ENCODE data around the gene SHC4. TPM values are rescaled to one million over a fixed set of nuclear protein-coding genes. Genes with fewer than 3 reads are reported as not detected.

SHC4 gene
- total RNA-seq, 3 donors from 2014 or later = 0.16 to 4.0 (median 1.3) TPM

- TF ChIP-seq POLR2AphosphoS5 (IDR thresholded peaks at IDR 0.05) = no peak
- no peak for TF ChIP-seq CTCF (IDR thresholded peaks at IDR 0.05)
- TF ChIP-seq POLR2A (IDR thresholded peaks at IDR 0.05) = no peak
- Histone ChIP-seq H3K9me3 (no peaks in the 10 kb centered on the region), H3K27me3 (no peaks in the 10 kb centered on the region), H3K36me3 (peaks cover 6% of the 10 kb centered on the region), H3K27ac (no peak overlapping the region), H3K4me1 (no peaks in the 10 kb centered on the region), H3K4me3 (no peak overlapping the region)
- no peak for DNase-seq (ENCODE audit: low spot score in 2 of 2)
- intact Hi-C loops (cut with DNase I; ENCODE audit: low total_unique reads) = no loop called here
These were observed 179.0 kb downstream of the SHC4 start for GRCh38 chr15:48784756-48785155.

DNA sequence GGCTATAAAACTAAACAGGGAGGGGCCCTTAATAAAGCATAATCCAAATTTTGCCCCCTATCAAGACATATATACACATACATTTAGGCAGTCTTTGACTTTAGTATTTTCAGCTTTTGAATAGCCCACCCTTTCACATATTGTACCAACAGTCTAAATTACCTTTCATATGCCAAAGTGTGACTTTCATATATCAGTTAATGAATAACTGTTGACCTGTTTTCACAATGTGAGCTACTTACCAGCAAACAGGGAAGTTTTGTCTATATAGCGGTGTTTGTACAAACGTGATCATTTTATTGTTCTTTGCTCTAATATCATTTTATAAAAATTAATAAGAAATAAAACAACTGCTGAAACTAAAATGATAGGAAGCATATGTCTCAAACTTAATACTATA is 180.8 kb downstream of the SHC4 start:
- Histone ChIP-seq H3K4me3 (no peak overlapping the region), H3K27me3 (no peaks in the 10 kb centered on the region), H3K27ac (no peak overlapping the region), H3K4me1 (no peaks in the 10 kb centered on the region), H3K36me3 (peaks cover 6% of the 10 kb centered on the region), H3K9me3 (no peaks in the 10 kb centered on the region)
- DNase-seq (ENCODE audit: low spot score in 2 of 2) = no peak
- TF ChIP-seq POLR2AphosphoS5 (IDR thresholded peaks at IDR 0.05) = no peak
- no peak for TF ChIP-seq POLR2A (IDR thresholded peaks at IDR 0.05)
- no peak for TF ChIP-seq CTCF (IDR thresholded peaks at IDR 0.05)
- intact Hi-C loops (cut with DNase I; ENCODE audit: low total_unique reads) = no loop called here

- TF ChIP-seq CTCF (IDR thresholded peaks at IDR 0.05) (no peak), POLR2AphosphoS5 (IDR thresholded peaks at IDR 0.05) (no peak), POLR2A (IDR thresholded peaks at IDR 0.05) (no peak)
- no peak overlapping the region for H3K4me3 ChIP-seq
- DNase-seq (ENCODE audit: low spot score in 2 of 2) = no peak
- H3K27me3 ChIP-seq = no peaks in the 10 kb centered on the region
- H3K4me1 ChIP-seq = no peaks in the 10 kb centered on the region
- intact Hi-C loops (cut with DNase I; ENCODE audit: low total_unique reads) = no loop called here
- no peak overlapping the region for H3K27ac ChIP-seq
- no peaks in the 10 kb centered on the region for H3K9me3 ChIP-seq
- peaks cover 6% of the 10 kb centered on the region for H3K36me3 ChIP-seq
These were observed 182.1 kb downstream of the SHC4 start for GRCh38 chr15:48781481-48782081.

- no peak overlapping the region for H3K4me3 ChIP-seq
- no peak for DNase-seq (ENCODE audit: low spot score in 2 of 2)
- H3K27ac ChIP-seq = no peak overlapping the region
- no peaks in the 10 kb centered on the region for H3K27me3 ChIP-seq
- TF ChIP-seq POLR2A (IDR thresholded peaks at IDR 0.05) (no peak), CTCF (IDR thresholded peaks at IDR 0.05) (no peak), POLR2AphosphoS5 (IDR thresholded peaks at IDR 0.05) (no peak)
- peaks cover 6% of the 10 kb centered on the region for H3K36me3 ChIP-seq
- intact Hi-C loops (cut with DNase I; ENCODE audit: low total_unique reads) = no loop called here
- H3K4me1 ChIP-seq = no peaks in the 10 kb centered on the region
- H3K9me3 ChIP-seq = no peaks in the 10 kb centered on the region
These were observed 182.7 kb downstream of the SHC4 start for GRCh38 chr15:48781017-48781416.

- TF ChIP-seq POLR2A (IDR thresholded peaks at IDR 0.05) = no peak
- TF ChIP-seq CTCF (IDR thresholded peaks at IDR 0.05) = no peak
- no peak for TF ChIP-seq POLR2AphosphoS5 (IDR thresholded peaks at IDR 0.05)
- H3K27ac ChIP-seq = no peak overlapping the region
These were observed 185.4 kb downstream of the SHC4 start for GRCh38 chr15:48778331-48778730.

More at GRCh38 chr15:48778331-48778730, 185.4 kb downstream of the SHC4 start:
- H3K9me3 ChIP-seq = no peaks in the 10 kb centered on the region
- H3K27me3 ChIP-seq = no peaks in the 10 kb centered on the region
- H3K4me1 ChIP-seq = no peaks in the 10 kb centered on the region
- intact Hi-C loops (cut with DNase I; ENCODE audit: low total_unique reads) = no loop called here
- DNase-seq (ENCODE audit: low spot score in 2 of 2) = no peak
- H3K4me3 ChIP-seq = no peak overlapping the region
- H3K36me3 ChIP-seq = peaks cover 6% of the 10 kb centered on the region
